ENCODE data around the gene KIF3C.

DNA sequence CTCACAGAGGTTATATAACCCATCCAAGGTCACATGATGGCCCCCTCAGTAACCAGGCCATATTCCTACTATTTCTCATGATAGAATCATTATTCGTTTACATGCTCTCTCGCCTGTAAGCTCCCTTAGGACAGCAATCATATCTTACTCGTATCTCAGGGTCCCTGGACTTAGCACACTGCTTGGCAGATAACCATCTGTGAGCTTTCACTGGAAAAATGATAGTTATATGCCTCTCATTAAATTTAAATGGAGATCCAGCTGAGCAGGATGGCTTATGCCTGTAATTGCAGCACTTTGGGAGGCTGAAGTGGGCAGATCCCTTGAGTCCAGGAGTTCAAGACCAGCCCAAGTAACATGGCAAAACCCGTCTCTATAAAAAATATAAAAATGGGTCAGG lies 21.9 kb downstream of the KIF3C start:
- TF ChIP-seq, protein P1, sequence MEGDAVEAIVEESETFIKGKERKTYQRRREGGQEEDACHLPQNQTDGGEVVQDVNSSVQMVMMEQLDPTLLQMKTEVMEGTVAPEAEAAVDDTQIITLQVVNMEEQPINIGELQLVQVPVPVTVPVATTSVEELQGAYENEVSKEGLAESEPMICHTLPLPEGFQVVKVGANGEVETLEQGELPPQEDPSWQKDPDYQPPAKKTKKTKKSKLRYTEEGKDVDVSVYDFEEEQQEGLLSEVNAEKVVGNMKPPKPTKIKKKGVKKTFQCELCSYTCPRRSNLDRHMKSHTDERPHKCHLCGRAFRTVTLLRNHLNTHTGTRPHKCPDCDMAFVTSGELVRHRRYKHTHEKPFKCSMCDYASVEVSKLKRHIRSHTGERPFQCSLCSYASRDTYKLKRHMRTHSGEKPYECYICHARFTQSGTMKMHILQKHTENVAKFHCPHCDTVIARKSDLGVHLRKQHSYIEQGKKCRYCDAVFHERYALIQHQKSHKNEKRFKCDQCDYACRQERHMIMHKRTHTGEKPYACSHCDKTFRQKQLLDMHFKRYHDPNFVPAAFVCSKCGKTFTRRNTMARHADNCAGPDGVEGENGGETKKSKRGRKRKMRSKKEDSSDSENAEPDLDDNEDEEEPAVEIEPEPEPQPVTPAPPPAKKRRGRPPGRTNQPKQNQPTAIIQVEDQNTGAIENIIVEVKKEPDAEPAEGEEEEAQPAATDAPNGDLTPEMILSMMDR (conservative IDR thresholded peaks at IDR 0.05), result no peak
- TF ChIP-seq ZFX (IDR thresholded peaks at IDR 0.05), result no peak
